HUES6 (cell line): ENCODE data around the gene COL4A1.

ENCODE experiments used
- H3K27ac ChIP-seq: 2 replicates; pipeline ENCODE4 v1.7.0; 2013; ENCODE audit warnings: low read depth, mild to moderate bottlenecking, low read length, inconsistent platforms
- H3K27me3 ChIP-seq: 2 replicates; pipeline ENCODE4 v1.6.1; 2013; ENCODE audit warnings: low read length; ENCODE audit not compliant: control insufficient read depth, insufficient read depth
- H3K36me3 ChIP-seq: 2 replicates; pipeline ENCODE4 v1.6.1; 2013; ENCODE audit warnings: low read length; ENCODE audit not compliant: control insufficient read depth, insufficient read depth
- H3K4me1 ChIP-seq: 2 replicates; pipeline ENCODE4 v1.6.1; 2013; ENCODE audit warnings: low read length; ENCODE audit not compliant: control insufficient read depth, insufficient read depth
- H3K4me3 ChIP-seq: 2 replicates; pipeline ENCODE4 v1.5.1; 2013; ENCODE audit warnings: low read depth, low read length
- H3K9ac ChIP-seq: one replicate; pipeline ENCODE4 v1.6.1; 2013; ENCODE audit warnings: mild to moderate bottlenecking, low read length
- H3K9me3 ChIP-seq: 2 replicates; pipeline ENCODE4 v1.6.1; 2013; ENCODE audit warnings: low read depth, low read length; ENCODE audit not compliant: control insufficient read depth, insufficient read depth

Gene COL4A1

GRCh38 chr13:110135977-110136597 is 170.9 kb downstream of the COL4A1 start:
- Histone ChIP-seq H3K27ac (no peak overlapping the region), H3K9ac (peak overlapping the region; percentile 68)

DNA sequence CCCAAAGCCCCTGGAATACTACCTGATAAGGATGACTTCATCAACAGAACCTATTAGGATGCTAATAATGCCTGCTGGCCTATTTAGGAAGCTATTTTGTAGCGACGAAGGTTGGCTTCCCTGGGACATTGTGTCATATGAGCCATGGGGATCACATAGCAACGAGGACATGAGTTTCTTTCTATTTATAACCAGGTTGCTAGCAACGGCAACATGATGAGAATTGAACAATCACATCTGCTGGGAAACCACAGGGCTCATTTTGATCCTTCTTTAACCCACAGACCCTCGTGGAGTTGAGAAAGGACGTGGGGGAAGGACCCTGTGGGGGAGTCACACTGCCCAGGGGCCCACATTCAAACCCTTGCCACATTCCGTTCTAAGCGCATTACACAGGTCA is 172.2 kb downstream of the COL4A1 start:
- no peak overlapping the region for H3K9ac ChIP-seq
- H3K36me3 ChIP-seq: no peaks in the 10 kb centered on the region
- H3K4me3 ChIP-seq: no peak overlapping the region
- H3K27ac ChIP-seq: no peak overlapping the region
- H3K9me3 ChIP-seq: no peaks in the 10 kb centered on the region
- peaks cover 62% of the 10 kb centered on the region for H3K4me1 ChIP-seq
- peaks cover 15% of the 10 kb centered on the region for H3K27me3 ChIP-seq

More at GRCh38 chr13:110135977-110136597, 170.9 kb downstream of the COL4A1 start:
- Histone ChIP-seq H3K9me3 (no peaks in the 10 kb centered on the region), H3K36me3 (no peaks in the 10 kb centered on the region), H3K4me1 (peaks cover 59% of the 10 kb centered on the region), H3K4me3 (no peak overlapping the region), H3K27me3 (peaks cover 15% of the 10 kb centered on the region)

GRCh38 chr13:110133425-110134235 is 173.3 kb downstream of the COL4A1 start:
- H3K9me3 ChIP-seq: no peaks in the 10 kb centered on the region
- H3K27me3 ChIP-seq: peaks cover 12% of the 10 kb centered on the region
- H3K9ac ChIP-seq: no peak overlapping the region
- H3K36me3 ChIP-seq: no peaks in the 10 kb centered on the region
- peaks cover 61% of the 10 kb centered on the region for H3K4me1 ChIP-seq
- no peak overlapping the region for H3K4me3 ChIP-seq
- no peak overlapping the region for H3K27ac ChIP-seq

DNA sequence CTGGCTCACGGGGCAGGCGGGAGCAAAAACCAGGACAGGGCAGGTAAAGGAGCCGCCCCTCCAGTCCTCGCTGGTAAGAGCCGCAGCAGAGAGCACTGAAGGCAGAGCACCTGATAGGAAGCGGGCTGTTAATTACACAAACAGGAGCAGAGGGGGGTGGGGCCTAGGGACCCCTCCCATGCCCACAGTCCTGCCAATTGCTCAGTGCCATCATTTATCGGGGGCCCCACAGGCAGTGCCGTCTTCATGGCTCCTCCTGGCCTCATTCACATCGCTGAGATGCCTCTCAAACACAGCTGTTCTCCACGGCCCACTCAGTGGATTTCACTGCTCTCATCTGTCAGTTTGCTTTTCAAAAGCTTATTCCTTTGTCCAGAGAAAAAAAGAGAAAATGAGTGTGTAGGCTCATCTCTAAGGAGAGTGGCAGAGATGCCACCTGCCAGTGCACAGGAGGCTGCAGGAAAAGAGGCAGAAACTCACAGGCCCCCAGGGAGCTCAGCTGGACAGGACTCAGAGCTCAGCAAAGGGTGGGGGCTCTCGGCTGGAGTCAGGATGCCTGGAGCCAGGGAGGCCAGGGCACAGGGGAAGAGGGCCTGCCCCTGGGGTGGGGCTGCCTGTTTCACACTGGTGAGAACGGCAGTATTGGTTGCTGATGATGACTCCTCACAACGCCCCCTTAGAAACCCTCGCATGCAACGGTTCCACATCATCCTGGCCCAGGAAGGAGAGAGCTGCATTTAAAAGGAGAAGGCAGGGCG is 174.6 kb downstream of the COL4A1 start:
- H3K4me1 ChIP-seq: peaks cover 60% of the 10 kb centered on the region
- no peak overlapping the region for H3K27ac ChIP-seq
- no peak overlapping the region for H3K4me3 ChIP-seq
- peak overlapping the region; percentile 35 for H3K9ac ChIP-seq
- H3K9me3 ChIP-seq: no peaks in the 10 kb centered on the region; the same call in 1 of the 2 replicates
- peaks cover 4% of the 10 kb centered on the region; the same call in 1 of the 2 replicates for H3K27me3 ChIP-seq
- H3K36me3 ChIP-seq: no peaks in the 10 kb centered on the region

DNA sequence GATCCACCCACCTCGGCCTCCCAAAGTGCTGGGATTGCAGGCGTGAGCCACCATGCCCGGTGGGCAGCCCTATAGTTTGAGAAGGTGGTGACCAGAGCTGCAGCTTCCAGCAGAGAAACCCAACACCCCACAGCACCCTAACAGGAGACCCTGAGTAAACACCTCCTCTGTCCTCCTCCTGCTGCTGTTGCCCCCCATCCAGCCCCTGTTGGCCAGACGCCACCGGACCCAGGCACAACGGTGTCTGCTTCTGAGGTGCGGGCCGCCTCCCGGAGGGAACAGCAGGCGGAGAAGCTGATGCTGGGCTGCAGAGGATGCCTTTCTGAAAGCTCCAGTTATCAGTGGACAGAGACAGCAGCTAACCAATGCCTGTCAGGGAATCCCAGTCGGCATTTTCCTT is 175.5 kb downstream of the COL4A1 start:
- H3K4me3 ChIP-seq: no peak overlapping the region
- H3K36me3 ChIP-seq: no peaks in the 10 kb centered on the region
- no peaks in the 10 kb centered on the region for H3K27me3 ChIP-seq
- H3K9ac ChIP-seq: no peak overlapping the region
- no peaks in the 10 kb centered on the region; the same call in 1 of the 2 replicates for H3K9me3 ChIP-seq
- H3K27ac ChIP-seq: no peak overlapping the region
- peaks cover 60% of the 10 kb centered on the region for H3K4me1 ChIP-seq

- peaks cover 63% of the 10 kb centered on the region for H3K4me1 ChIP-seq
- H3K9me3 ChIP-seq: no peaks in the 10 kb centered on the region; the same call in 1 of the 2 replicates
- no peak overlapping the region for H3K27ac ChIP-seq
- H3K27me3 ChIP-seq: no peaks in the 10 kb centered on the region
- no peaks in the 10 kb centered on the region for H3K36me3 ChIP-seq
- no peak overlapping the region for H3K9ac ChIP-seq
- H3K4me3 ChIP-seq: no peak overlapping the region
Observed at GRCh38 chr13:110130431-110130830, 176.5 kb downstream of the COL4A1 start.

- Histone ChIP-seq H3K4me1 (peaks cover 57% of the 10 kb centered on the region), H3K9ac (no peak overlapping the region), H3K27me3 (no peaks in the 10 kb centered on the region), H3K9me3 (no peaks in the 10 kb centered on the region; the same call in 1 of the 2 replicates), H3K4me3 (no peak overlapping the region), H3K27ac (no peak overlapping the region), H3K36me3 (no peaks in the 10 kb centered on the region)
Observed at GRCh38 chr13:110129539-110130186, 177.3 kb downstream of the COL4A1 start.

DNA sequence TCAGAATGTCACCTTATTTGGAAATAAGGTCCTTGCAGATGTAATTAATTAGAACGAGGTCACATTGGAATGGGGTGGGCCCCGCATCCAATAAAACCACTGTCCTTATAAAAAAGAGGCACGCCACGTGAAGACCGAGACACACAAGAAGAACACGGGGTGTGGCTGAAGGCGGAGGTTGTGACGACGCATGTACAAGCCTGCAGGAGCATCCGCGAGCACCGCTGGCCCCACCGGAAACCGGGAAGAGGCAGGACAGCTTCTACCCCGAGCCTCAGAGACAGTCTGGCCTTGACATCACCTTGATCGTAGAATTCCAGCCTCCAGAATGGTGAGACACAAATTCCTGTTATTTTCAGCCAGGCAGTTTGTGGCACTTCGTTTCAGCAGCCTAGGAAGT is 177.9 kb downstream of the COL4A1 start:
- no peak overlapping the region for H3K9ac ChIP-seq
- H3K4me1 ChIP-seq: peaks cover 53% of the 10 kb centered on the region
- no peak overlapping the region for H3K27ac ChIP-seq
- no peaks in the 10 kb centered on the region for H3K27me3 ChIP-seq
- H3K4me3 ChIP-seq: no peak overlapping the region
- no peaks in the 10 kb centered on the region; the same call in 1 of the 2 replicates for H3K9me3 ChIP-seq
- no peaks in the 10 kb centered on the region for H3K36me3 ChIP-seq

DNA sequence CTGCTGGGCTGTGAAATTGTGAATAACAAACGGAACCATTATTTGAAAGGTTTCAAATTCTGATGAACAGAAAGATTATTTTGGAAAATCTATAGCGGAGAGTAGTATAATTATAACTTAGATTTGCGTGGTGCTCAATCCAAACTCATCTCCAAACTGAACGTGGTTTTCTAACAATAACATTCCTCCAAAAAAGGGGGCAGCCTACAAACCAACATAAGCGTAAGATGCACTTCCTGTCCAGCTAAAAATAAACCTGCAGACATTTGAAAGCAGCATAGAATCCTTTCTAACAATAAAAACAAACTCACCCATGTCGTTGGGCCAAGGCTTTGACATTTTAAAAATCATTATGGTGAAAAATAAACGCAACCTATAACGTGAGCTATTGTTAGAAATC is 178.4 kb downstream of the COL4A1 start:
- Histone ChIP-seq H3K36me3 (no peaks in the 10 kb centered on the region), H3K4me1 (peaks cover 52% of the 10 kb centered on the region), H3K9ac (no peak overlapping the region), H3K4me3 (no peak overlapping the region), H3K27ac (no peak overlapping the region), H3K27me3 (no peaks in the 10 kb centered on the region), H3K9me3 (no peaks in the 10 kb centered on the region; the same call in 1 of the 2 replicates)

- peaks cover 51% of the 10 kb centered on the region for H3K4me1 ChIP-seq
- no peak overlapping the region for H3K9ac ChIP-seq
- H3K9me3 ChIP-seq: no peaks in the 10 kb centered on the region; the same call in 1 of the 2 replicates
- no peak overlapping the region for H3K4me3 ChIP-seq
- no peaks in the 10 kb centered on the region for H3K36me3 ChIP-seq
- H3K27ac ChIP-seq: no peak overlapping the region
- no peaks in the 10 kb centered on the region for H3K27me3 ChIP-seq
Observed at GRCh38 chr13:110127986-110128511, 178.9 kb downstream of the COL4A1 start.
